NOMO-1 treated with DMSO at 0.1 percent for 48 hours (cell line): ENCODE results near the gene INPP5K.
"Not testable (repeated sequence)": the region's sequence is repeated elsewhere in the genome, so short reads cannot be mapped to it uniquely, and the experiment has no call there.

Experiments
- DNase-seq: peaks from one replicate; lab custom pipeline; 2025; ENCODE audit not compliant: unreplicated experiment; lab: John Stamatoyannopoulos, UW

Gene INPP5K

DNA sequence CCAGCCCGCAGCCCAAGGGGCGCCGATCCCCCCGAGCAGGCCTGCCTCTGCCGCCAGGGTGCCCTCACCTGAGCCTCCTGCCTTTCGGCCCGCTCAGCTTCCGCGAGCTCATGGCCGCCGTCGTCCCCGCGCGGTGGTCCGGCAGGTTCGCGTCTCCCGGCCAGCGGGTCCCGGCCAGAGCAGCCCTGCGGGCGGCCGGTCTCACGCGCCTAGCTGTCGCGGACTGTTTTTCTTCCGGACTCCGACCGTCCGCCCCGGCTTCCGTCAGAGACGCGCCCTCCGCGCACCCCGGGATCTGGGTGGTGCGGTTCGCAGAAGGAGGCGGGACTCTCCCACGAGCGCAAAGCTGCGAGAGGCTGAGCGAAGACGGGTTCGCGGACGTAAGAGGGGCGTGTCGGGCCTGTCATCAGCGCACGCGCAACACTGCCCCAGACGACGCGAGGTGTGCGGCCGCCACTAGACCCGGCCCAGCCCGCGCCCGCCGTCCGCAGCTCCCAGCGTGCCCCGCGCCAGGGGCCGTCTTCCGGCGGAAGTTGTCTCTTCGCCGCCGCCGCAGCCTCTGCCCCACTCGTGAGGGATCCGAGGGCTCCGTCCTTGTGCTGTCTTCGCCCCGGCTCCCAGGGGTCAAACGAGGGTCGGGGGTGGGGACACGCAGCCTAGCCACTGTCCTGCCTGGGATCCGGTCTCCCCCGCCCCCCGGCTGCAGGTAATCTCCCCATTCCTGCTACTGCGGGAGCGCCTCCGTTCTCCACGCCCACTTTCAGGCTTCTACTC lies at the start of gene INPP5K:
Gene INPP5K (minus strand): TSS at position 225 of the 774 bp plus-strand sequence. CDS start 113 bp downstream, at position 112.
- DNase-seq, result peak; percentile 97

DNA sequence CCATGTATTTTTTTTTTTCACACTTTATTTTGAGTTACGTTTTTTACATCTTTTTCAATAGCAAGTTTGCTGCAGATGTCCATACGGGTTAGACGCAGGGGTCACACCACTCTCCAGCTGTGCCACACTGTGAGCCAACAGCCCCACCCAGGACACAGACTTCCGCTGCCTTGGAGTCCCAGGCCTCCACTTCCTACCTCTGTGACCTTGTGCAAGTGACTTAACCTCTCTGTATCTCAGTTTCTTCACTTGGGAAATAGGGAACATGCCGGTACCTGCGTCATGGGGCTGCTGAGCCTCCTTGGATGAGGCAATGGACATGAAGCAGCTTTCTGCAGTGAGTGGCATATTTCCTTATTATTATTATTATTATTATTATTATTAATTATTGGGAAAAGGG lies 49.5 kb upstream of the INPP5K start:
- no peak for DNase-seq

DNA sequence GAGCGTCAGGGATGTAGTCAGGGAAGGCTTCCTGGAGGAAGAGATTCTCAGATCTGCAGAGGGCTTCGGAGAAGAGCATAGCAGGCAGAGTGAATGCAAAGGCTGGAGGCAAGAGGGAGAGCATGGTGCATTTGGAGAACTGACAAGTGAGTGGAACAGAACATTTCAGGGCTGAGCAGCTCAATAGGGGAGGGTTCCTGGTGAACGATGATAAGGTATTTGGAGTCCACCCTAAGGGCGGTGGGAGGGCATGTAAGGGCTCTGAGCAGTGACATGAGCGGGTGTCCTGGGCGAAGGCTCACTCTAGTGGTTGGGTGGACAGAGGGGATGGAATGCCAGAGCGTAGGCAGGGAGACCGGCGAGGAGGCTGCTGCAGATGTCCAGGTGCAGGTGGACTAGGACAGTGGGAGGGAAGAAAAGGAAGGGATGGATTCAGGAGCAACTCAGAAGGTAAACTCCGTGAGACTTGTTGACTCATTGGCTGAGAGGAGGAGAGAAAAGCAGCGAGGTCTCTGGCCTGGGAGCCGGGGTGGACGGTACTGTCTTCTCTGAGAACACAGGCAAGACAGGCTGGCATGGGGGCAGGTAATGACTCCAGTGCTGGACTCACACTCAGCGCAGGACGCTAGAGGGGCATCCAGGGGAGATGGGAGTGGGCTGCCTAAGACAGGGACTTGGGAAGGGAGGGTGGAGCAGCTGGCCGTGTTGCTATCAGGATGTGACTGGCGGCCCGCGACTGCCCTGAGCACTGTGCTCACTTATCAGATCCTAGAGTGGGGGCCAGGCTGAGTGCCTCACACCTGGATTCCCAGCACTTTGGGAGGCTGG lies 47.6 kb upstream of the INPP5K start:
- no peak for DNase-seq

DNA sequence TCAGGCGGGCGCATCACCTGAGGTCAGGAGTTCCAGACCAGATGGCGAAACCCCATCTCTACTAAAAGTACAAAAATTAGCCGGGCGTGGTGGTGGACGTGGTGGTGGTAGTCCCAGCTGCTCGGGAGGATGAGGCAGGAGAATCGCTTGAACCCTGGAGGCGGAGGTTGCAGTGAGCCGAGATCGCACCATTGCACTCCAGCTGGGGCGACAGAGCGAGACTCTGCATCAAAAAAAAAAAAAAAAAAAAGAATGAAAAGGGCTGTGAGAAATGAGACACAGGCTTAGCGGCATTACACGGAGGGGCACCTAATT lies 47.0 kb upstream of the INPP5K start:
- not testable (repeated sequence) for DNase-seq

DNA sequence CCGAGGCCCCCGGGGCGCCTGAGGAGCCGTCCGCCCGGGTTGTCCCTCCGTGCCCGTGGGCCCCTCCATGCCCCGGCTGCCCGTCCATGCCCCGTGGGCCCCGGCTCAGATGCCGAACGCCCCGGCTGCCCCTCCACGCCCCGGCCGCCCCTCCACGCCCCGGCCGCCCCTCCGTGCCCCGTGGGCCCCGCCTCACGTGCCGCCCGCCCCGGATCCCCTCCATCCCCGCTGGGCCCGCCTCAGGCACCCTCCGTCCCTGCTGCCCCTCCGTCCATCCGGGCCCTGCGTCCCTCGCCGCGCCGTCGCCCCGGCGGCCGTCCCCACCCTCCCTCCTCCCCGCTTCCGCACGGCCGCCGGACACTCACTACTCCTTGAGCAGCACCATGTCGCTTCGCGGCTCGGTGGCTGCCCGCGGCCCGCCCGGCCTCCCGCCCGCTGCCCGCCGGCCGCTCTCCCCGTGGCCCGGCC lies 45.8 kb upstream of the INPP5K start:
- no peak for DNase-seq

DNA sequence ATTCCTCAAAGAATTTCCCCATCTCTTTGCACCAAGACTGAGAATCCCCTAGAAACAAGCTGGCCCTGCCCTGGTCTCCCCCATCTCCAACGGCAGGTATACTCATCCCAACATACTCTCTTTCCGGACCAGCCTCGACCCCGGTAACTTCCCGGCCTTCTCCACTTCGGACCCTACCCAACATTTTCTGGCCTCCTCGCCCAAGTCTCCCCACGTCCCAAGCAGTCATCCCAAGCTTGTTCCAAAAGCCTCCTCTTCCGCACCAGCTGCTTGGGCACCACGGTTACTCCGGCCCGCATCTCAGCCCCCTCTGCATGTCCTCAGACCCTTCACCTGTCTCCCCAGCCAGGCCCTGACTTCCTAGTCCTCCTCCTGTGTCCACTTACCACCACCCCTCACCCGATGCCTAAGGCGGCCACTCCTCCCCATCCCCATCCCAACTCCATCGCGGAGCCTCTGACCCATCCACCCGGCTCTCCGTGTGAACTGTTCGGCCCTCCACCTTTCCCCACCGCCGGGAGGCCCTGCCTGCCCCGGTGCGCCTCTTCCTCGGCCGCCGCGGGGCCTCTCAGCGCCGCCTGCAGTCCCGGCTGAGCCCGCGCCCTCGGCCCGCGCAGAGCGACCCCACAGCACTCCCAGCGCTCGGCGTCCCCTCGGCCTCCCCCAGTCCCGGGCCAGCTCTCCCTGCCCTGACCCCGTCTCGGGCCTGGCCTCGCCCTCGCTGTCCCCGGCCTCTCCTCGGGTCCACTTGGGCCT lies 45.2 kb upstream of the INPP5K start:
- DNase-seq, result peak; percentile 7

DNA sequence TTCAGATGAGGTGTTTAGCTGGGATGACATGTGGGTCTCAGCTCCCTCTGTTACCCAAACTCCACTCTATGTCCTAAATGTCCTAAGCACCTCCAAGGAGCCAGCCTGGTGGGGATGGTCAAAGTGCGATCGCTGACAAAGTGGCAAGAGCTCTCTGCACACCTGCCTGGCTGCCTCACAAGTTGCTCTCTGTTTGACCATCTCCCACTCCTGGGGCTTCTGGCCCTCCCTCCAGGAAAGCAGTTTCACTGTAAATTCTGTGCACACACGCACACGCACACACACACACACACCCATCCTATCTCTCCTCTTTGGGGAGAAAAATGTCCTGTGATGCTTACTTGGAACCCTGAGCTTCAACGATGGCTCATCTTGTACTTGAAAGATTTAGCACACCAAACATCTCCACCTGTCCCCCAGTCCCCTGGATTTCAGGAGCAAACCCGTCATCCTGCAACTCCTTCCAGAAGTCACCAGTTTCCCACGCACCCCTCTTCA lies 44.5 kb upstream of the INPP5K start:
- DNase-seq, result no peak

DNA sequence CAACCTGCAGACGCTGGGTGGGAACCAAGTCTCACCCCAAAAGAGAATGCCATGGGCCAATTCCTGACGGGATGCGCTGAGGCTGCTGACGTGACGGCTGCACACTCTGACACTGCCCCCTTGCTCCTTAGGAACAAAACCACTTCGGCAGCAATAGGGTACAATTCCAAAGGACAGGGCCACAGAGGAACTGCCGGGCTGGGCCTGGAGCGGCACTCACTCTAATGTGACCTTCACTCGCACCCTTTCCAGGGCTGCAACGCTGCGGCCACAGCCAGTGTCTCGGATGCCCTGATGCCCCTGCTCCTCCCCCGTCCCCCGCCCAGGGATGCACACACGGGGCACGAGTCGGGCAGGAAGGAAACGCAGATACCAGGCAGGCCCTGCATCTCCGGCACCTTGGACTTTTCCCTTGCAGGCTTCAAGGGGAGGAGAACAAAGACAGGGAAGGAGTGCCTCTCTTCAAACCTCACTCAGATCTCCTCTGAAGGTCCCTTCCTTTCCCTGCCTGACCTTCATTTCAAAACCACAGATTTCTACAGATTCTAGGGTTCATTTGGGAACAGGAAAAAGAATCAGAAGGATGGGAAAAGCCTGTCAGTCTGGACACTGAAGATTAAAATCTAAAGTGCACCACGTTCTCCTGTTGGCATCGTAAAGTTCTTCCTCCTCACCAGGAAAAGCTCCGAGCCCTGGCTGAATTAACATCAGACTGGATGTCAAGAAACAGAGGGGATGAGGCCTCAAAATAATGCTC lies 43.9 kb upstream of the INPP5K start:
- DNase-seq, result no peak

DNA sequence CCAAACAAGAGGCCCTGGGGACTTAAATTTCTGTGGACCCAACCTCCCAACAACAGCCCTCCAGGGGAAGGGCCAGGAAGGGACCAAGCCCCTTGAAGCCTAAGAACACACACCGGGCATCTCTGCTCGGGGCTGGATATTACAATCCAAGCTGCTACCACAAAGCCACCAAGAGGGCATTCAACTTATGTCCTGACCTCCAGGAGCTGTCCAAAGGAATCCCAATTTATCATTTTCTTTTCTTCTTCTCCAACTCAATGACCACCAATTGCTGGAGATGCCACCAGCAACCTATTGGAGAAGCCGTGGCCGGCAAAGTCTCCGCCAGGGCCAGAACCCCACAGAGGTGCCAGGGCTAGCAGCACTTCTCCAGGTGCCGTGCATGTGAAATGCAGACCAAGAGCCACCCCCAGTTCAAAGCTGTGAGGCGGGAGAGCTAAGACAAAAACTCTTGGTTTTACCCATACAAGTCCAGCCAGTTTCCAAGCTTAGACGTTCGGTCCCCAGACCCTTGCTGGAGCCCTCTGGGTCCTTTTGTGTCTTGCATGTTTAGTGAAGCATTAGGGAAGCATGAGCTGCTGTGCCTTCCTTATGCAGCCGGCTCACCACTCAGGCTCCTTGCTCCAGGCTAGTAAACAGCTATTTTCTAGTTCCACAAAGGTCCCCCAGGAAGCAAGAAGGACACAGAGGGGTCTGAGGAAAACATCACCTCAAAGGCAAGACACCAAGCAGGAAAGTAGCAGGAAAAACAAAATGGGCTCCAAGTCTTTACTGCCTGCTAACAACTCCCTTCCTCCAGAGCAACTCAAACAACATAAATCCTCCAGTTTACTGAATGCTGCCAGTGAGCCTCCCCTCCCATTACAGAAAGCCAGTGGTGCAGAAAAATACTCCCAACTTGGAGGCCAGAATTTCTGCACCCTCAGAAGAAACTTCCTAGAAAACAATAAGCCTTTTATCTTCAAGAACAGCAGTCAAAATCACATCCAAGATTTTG lies 42.9 kb upstream of the INPP5K start:
- no peak for DNase-seq

DNA sequence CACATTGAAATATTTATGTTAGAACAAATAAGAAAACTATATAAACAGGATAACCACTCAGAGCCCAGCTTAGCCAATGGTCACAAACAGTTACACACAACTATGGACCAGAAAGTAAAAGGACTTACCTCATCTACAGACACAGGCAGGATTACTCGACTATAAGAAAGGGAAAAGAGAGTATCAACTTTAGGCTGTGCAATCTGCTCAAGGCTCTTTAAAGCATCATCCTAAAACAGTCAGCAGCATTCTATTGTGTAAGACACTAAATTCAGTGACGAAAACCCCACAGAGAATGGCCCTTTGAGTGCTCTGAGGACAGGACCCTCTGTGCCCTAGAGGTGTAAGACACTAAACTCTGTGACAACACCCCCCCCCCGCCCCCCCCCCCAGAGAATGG lies 42.0 kb upstream of the INPP5K start:
- DNase-seq, result no peak

DNA sequence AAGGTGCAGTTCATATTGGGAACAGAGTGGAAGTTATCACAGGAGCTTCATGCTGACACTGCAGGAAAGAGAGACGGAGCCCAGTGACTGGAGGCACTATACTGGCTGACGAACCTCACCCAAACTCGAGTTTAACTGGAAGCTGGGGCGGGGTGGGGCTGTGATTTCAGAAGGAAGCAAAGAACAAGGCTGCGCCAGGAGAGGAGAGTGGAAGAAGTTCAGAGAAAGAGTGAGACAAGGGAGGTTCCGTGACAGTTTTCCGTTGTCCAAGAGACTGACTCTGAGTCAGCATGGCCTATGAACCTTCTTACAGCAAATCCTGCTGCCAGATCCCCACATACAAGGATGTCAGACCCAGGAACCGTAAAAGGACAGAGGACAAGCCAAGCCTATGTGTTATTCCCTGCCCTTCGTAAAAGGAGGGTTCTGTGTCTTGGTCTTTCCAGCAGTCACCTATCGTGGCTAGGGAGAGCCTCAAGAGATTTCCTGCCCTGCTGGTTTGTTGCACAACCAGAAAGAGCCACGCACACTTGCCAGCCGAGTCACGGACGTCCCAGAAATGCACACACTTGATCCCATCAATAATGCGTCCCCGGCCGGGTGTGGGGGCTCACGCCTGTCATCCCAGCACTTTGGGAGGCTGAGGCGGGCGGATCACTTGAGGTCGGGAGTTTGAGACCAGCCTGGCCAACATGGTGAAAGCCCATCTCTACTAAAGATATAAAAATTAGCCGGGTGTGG lies 41.1 kb upstream of the INPP5K start:
- DNase-seq, result no peak

DNA sequence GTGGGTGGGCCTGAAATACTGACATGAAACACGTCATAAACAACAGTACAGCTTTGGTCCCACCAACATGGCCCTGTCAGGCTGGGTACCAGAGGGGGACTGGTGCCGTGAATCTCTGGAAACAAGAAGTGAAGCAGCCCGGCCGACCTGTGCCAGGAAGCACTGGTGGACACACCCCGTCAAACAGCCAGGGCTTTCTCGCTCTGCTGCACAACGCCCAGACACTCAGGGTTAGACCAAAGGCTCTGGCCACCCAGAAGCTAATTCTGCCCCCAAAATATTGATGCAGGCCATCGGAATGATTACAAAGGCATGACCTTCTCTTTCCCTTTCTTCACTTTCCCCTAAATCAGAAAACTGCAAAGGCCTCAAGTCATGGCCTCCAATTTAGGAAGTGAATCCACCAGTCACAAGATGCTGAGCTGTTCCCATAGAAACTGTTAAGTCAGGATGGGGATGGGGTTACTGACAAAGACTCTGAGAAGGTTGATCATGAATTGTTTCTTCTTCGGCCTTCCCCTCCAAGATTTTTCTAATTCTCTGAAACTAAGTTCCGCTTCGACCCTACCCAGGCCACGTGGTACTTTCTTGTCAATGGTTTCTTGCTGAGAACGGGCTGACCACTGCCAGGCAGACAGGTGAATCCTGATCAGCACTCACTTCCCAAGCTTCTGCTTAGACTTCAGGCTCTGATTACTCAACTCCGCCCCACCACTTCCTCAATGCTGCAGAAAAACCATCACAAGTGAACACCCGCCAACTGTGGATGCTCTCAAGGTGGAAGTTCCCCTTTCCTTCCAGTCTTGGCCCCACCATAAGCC lies 39.4 kb upstream of the INPP5K start:
- peak; percentile 92 for DNase-seq

DNA sequence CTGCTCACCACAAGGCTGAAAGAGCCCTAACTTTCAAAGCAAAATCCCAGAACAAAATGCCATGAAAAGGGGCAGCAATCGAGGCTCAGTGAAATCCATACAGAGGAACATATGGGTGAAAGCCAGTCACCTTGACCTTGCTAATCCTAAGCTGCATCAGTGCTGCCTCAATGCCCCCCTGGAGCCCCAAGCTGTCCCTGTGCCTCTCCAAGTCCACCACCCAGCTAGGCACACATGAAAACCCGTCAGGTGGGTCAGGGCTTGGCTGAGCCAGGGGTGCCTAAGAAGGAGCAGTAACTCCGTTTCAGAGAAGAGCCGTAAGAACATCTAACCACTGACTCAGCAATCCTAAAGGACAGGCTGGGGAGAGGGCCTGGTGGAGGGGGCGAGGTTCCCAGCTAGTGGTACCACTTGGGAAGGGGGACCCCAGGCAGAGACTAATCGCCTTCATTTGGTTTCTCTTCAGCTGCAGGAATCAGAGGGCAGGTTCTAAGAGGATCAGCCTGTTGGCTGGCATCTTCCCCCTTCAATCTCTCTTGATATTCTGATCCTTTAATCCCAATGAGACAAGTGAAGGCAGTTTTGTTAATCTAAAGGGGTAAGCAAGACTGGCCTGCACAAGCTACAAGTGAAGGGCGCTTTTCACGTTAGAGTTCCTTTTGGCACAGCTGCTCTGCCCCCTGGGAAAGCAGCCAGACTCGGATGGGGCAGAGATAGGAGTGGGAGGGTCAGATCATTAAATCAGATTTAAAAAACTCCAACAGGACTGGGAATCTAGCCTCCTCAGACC lies 38.5 kb upstream of the INPP5K start:
- no peak for DNase-seq

DNA sequence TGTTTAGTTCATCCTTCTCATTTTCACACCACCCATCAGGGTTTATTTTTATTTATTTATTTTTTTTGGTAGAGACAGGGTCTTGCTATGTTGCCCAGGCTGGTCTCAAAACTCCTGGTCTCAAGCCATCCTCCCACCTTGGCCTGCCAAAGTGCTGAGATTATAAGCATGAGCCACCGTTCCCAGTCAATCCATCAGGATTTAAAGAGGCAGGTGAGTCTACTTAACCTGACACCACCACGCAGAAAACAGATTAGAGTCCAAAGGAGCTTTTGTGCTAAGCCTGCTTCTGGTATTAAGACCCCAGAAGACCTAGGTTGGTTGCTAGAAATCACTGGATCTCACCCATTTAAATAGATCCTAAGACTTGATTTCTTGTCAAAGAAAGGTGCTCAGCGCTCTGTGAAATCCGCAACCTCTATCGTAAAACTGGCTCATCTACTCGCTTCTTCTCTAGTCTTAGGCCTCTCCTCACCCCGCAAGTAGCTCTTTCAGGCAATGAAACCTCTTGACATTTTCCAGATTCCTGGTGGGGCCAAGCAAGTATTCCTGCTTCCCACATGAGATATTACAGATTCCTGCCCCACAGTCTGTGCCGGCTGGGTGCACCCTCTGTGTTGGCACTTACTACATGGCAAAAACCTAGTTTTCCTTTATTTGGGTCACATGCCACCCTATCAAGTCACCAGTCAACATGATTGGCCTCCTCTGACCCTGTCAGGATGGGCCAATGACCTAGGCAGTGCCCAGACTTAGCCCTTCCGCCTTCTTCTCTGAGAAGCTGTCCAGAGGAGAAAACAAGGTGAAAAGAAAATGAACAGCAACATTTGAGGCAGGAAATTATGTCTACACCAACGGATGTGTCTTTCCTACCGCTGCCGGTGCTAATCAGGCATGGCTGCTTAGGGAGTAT lies 37.2 kb upstream of the INPP5K start:
- DNase-seq, result no peak

DNA sequence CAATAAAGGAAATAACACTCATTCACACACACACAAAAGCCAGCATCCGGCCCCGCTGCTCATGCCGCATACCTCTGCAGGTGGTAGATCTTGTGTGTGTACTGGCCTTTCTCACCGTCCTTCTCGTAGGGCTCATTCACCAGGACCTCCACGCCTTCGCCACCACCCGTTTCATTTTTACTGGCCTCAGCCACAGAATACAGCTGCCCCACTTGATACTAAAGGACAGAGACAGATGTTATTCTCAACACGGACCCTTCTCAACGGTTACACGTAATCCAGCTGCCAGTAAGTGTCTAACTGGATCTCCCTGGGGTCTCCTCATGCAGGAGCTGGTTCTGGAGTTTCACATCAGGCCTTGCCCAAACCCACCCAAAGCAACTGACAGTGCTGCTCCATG lies 36.5 kb upstream of the INPP5K start:
- DNase-seq, result no peak

DNA sequence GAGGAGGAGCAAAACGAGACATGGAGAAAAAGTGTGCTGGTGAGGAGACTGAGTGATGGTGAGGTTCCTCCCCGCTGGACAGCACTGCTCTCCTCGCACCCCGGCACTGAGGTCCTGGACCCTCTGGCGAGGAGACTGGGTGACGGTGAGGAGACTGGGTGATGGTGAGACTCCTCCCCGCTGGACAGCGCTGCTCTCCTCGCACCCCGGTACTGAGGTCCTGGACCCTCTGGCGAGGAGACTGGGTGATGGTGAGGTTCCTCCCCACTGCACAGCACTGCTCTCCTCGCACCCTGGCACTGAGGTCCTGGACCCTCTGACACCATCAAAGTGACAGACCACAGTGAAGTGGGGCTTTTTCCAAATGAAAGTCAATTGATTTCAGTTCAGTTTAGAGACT lies 35.3 kb upstream of the INPP5K start:
- DNase-seq, result no peak
